HG03135 (cell line): ENCODE measurements around the gene IFNAR2.

ENCODE experiments used
- ATAC-seq: cut with Tn5 transposase; IDR thresholded peaks from one replicate; pipeline ENCODE4 v1.9.1; 2021; ENCODE audit warnings: mild to moderate bottlenecking, moderate library complexity; ENCODE audit not compliant: unreplicated experiment

Gene IFNAR2

GRCh38 chr21:33229784-33230544 is at the start of gene IFNAR2:
Gene IFNAR2, plus strand, starts transcription at chr21:33229938. Its CDS starts 11,985 bp downstream, at chr21:33241923.
- ATAC-seq = peak; percentile 76

GRCh38 chr21:33185852-33186251 is 43.9 kb upstream of the IFNAR2 start:
- no peak for ATAC-seq

- no peak for ATAC-seq
These were observed 42.5 kb upstream of the IFNAR2 start for GRCh38 chr21:33187276-33187675.

GRCh38 chr21:33189237-33189636 is 40.5 kb upstream of the IFNAR2 start:
- ATAC-seq = no peak

- ATAC-seq = no peak
These were observed 39.9 kb upstream of the IFNAR2 start for GRCh38 chr21:33189824-33190223.

GRCh38 chr21:33196941-33197374 is 32.8 kb upstream of the IFNAR2 start:
- no peak for ATAC-seq

GRCh38 chr21:33197496-33197895 is 32.2 kb upstream of the IFNAR2 start:
- ATAC-seq = no peak

- no peak for ATAC-seq
These were observed 31.2 kb upstream of the IFNAR2 start for GRCh38 chr21:33198346-33199099.

- ATAC-seq = no peak
These were observed 30.7 kb upstream of the IFNAR2 start for GRCh38 chr21:33199100-33199464.

- peak; percentile 62 for ATAC-seq
These were observed 30.1 kb upstream of the IFNAR2 start for GRCh38 chr21:33199516-33200217.

GRCh38 chr21:33201956-33202355 is 27.8 kb upstream of the IFNAR2 start:
- ATAC-seq = no peak

GRCh38 chr21:33202464-33203363 is 27.0 kb upstream of the IFNAR2 start:
- ATAC-seq = no peak

- ATAC-seq = no peak
These were observed 26.4 kb upstream of the IFNAR2 start for GRCh38 chr21:33203371-33203724.

GRCh38 chr21:33205476-33205875 is 24.3 kb upstream of the IFNAR2 start:
- peak; percentile 41 for ATAC-seq

GRCh38 chr21:33206771-33207281 is 22.9 kb upstream of the IFNAR2 start:
- no peak for ATAC-seq

GRCh38 chr21:33207449-33208149 is 22.1 kb upstream of the IFNAR2 start:
- ATAC-seq = no peak

GRCh38 chr21:33208534-33208933 is 21.2 kb upstream of the IFNAR2 start:
- no peak for ATAC-seq

- ATAC-seq = no peak
These were observed 18.4 kb upstream of the IFNAR2 start for GRCh38 chr21:33211305-33211704.

GRCh38 chr21:33211732-33212131 is 18.0 kb upstream of the IFNAR2 start:
- no peak for ATAC-seq
